Fibroblast of skin of abdomen (primary cell): ENCODE data around the gene PALD1.
"Not testable (repeated sequence)": the region's sequence is repeated elsewhere in the genome, so short reads cannot be mapped to it uniquely, and the experiment has no call there.

Experiments used
- DNase-seq: peaks from one replicate; pipeline ENCODE4 v3.0.0-alpha.2; 2013

PALD1 gene

GRCh38 chr10:70592746-70593512 is 114.4 kb downstream of the PALD1 start:
- DNase-seq, result no peak

- no peak for DNase-seq
These were observed 114.9 kb downstream of the PALD1 start for GRCh38 chr10:70593513-70593890.

- DNase-seq, result no peak
These were observed 115.6 kb downstream of the PALD1 start for GRCh38 chr10:70594161-70594560.

GRCh38 chr10:70595566-70596016 is 117.0 kb downstream of the PALD1 start:
- DNase-seq, result no peak

- DNase-seq, result no peak
These were observed 117.7 kb downstream of the PALD1 start for GRCh38 chr10:70596110-70596798.

GRCh38 chr10:70596860-70597809 is 118.6 kb downstream of the PALD1 start:
- DNase-seq, result no peak

GRCh38 chr10:70597856-70598815 is 119.6 kb downstream of the PALD1 start:
- DNase-seq, result no peak

- no peak for DNase-seq
These were observed 120.3 kb downstream of the PALD1 start for GRCh38 chr10:70598857-70599295.

GRCh38 chr10:70599319-70599718 is 120.8 kb downstream of the PALD1 start:
- DNase-seq, result no peak

- DNase-seq, result no peak
These were observed 121.2 kb downstream of the PALD1 start for GRCh38 chr10:70599791-70600190.

- DNase-seq, result no peak
These were observed 122.2 kb downstream of the PALD1 start for GRCh38 chr10:70600512-70601395.

- DNase-seq, result no peak
These were observed 123.2 kb downstream of the PALD1 start for GRCh38 chr10:70601746-70602145.

GRCh38 chr10:70602665-70603448 is 124.3 kb downstream of the PALD1 start, which contains the start of gene PRF1:
Gene PRF1, minus strand, starts transcription at chr10:70602741. Its CDS starts 1,839 bp downstream, at chr10:70600902.
- no peak for DNase-seq

- DNase-seq, result no peak
These were observed 124.9 kb downstream of the PALD1 start for GRCh38 chr10:70603449-70603801.

- no peak for DNase-seq
These were observed 125.5 kb downstream of the PALD1 start for GRCh38 chr10:70604106-70604505.

GRCh38 chr10:70605161-70605560 is 126.6 kb downstream of the PALD1 start:
- no peak for DNase-seq

- DNase-seq, result no peak
These were observed 129.4 kb downstream of the PALD1 start for GRCh38 chr10:70607936-70608335.

- no peak for DNase-seq
These were observed 135.4 kb downstream of the PALD1 start for GRCh38 chr10:70613941-70614340.

GRCh38 chr10:70614364-70614763 is 135.8 kb downstream of the PALD1 start:
- DNase-seq, result not testable (repeated sequence)

GRCh38 chr10:70615211-70615610 is 136.6 kb downstream of the PALD1 start:
- no peak for DNase-seq
